Ovary (tissue), 3 donors: ENCODE data around the gene STH.

Source experiments
- CTCF ChIP-seq, 3 donors: fragments of 450-650 bp in 2 of 3; fragments of 200-600 bp in 1 of 3; IDR thresholded peaks; one replicate each; pipeline versions ENCODE4 v1.5.1 to v1.8.0; 2016 to 2022; ENCODE audit warnings: antibody characterized with exemption in 3 of 3, mild to moderate bottlenecking in 1 of 3
- EP300 ChIP-seq: sonication (generic); formaldehyde crosslinking; IDR thresholded peaks from one replicate; pipeline ENCODE4 v1.6.1; 2017; ENCODE audit warnings: antibody characterized with exemption
- POLR2A ChIP-seq: fragments of 450-650 bp; IDR thresholded peaks from one replicate; pipeline ENCODE4 v1.6.1; 2017; ENCODE audit warnings: antibody characterized with exemption, mild to moderate bottlenecking, moderate library complexity
- donor health status: DM: no; HTN: no; CAD: no.

- TF ChIP-seq POLR2A: no peak
- no peak for TF ChIP-seq CTCF (IDR thresholded peaks at IDR 0.05)
- TF ChIP-seq EP300: no peak
Observed at GRCh38 chr17:46035112-46035818, 36.2 kb downstream of the STH start.
